ENCODE data around the gene MUC20.
"Not testable (repeated sequence)": the region's sequence is repeated elsewhere in the genome, so short reads cannot be mapped to it uniquely, and the experiment has no call there.

MUC20 gene

GRCh38 chr3:195717416-195717815 lies 3.4 kb upstream of the MUC20 start:
- Histone ChIP-seq H3K4me3 (ENCODE audit: low read depth, low read length) (no peak overlapping the region), H3K9ac (ENCODE audit: low read depth, low read length) (no peak overlapping the region), H3K4me1 (ENCODE audit: control insufficient read depth, insufficient read depth, low read length) (peaks cover 14% of the 10 kb centered on the region), H3K36me3 (ENCODE audit: control insufficient read depth, insufficient read depth, low read length) (no peaks in the 10 kb centered on the region), H3K9me3 (ENCODE audit: control insufficient read depth, insufficient read depth, low read length) (no peaks in the 10 kb centered on the region), H3K27me3 (ENCODE audit: control insufficient read depth, insufficient read depth, low read length) (no peaks in the 10 kb centered on the region)

- Histone ChIP-seq H3K27me3 (ENCODE audit: control insufficient read depth, insufficient read depth, low read length) (no peaks in the 10 kb centered on the region), H3K36me3 (ENCODE audit: control insufficient read depth, insufficient read depth, low read length) (no peaks in the 10 kb centered on the region), H3K9me3 (ENCODE audit: control insufficient read depth, insufficient read depth, low read length) (no peaks in the 10 kb centered on the region), H3K4me1 (ENCODE audit: control insufficient read depth, insufficient read depth, low read length) (peaks cover 14% of the 10 kb centered on the region), H3K4me3 (ENCODE audit: low read depth, low read length) (no peak overlapping the region), H3K9ac (ENCODE audit: low read depth, low read length) (no peak overlapping the region)
Observed at GRCh38 chr3:195717852-195718476, 2.8 kb upstream of the MUC20 start.

GRCh38 chr3:195718477-195718984 lies 2.2 kb upstream of the MUC20 start:
- H3K4me1 ChIP-seq (ENCODE audit: control insufficient read depth, insufficient read depth, low read length), result peaks cover 14% of the 10 kb centered on the region
- no peaks in the 10 kb centered on the region for H3K27me3 ChIP-seq (ENCODE audit: control insufficient read depth, insufficient read depth, low read length)
- no peak overlapping the region for H3K4me3 ChIP-seq (ENCODE audit: low read depth, low read length)
- H3K9ac ChIP-seq (ENCODE audit: low read depth, low read length), result no peak overlapping the region
- H3K36me3 ChIP-seq (ENCODE audit: control insufficient read depth, insufficient read depth, low read length), result no peaks in the 10 kb centered on the region
- no peaks in the 10 kb centered on the region for H3K9me3 ChIP-seq (ENCODE audit: control insufficient read depth, insufficient read depth, low read length)

- not testable (repeated sequence) for H3K9ac ChIP-seq (ENCODE audit: low read depth, low read length); H3K36me3 ChIP-seq (ENCODE audit: control insufficient read depth, insufficient read depth, low read length); H3K4me3 ChIP-seq (ENCODE audit: low read depth, low read length); H3K27me3 ChIP-seq (ENCODE audit: control insufficient read depth, insufficient read depth, low read length); H3K9me3 ChIP-seq (ENCODE audit: control insufficient read depth, insufficient read depth, low read length)
- H3K4me1 ChIP-seq (ENCODE audit: control insufficient read depth, insufficient read depth, low read length), result peaks cover 14% of the 10 kb centered on the region
Observed at GRCh38 chr3:195719514-195720254, 1.1 kb upstream of the MUC20 start.

DNA sequence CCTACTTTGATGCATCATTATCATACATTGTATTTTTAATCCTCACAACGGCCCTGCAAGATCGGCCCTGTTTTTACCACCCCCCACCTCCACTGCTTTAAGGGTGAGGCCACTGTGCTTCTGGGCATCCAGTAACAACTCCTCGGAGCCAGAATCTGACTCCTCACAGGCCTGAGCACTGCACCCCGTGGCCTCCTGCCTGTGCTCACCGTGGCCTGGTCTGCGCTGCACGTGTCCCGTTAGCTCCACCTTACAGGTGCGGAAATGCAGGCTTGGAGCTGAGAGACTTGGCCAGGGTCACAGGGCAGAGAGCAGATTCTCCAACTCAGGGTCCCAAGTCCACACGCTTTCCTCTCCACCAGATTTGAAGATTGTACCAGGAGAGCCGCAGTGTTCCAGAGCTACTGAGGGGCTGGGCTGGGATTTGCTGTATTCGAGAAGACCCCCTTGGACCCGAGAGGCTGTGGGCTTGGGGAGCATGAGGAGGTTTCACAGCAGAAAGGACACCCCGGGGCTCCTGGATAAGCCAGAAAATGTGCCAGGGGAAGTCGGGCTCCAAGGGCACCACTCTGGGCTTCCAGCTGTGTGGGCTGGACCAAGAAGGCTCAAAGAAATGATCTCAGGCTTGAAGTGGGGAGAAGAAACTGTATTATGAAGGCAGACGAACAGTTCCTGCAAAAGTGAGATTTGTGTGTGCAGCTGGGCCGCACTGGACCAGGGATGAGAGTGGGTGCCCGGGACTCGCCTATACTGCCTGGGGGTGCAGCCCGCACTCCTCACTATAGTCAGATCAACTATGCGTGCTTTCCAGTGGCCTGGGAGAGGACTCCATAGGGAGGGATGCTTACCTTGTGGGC lies 1.6 kb downstream of the MUC20 start:
- H3K4me3 ChIP-seq (ENCODE audit: low read depth, low read length); H3K9ac ChIP-seq (ENCODE audit: low read depth, low read length); H3K9me3 ChIP-seq (ENCODE audit: control insufficient read depth, insufficient read depth, low read length); H3K36me3 ChIP-seq (ENCODE audit: control insufficient read depth, insufficient read depth, low read length); H3K27me3 ChIP-seq (ENCODE audit: control insufficient read depth, insufficient read depth, low read length): not testable (repeated sequence)
- H3K4me1 ChIP-seq (ENCODE audit: control insufficient read depth, insufficient read depth, low read length), result peaks cover 14% of the 10 kb centered on the region

- peaks cover 13% of the 10 kb centered on the region for H3K4me1 ChIP-seq (ENCODE audit: control insufficient read depth, insufficient read depth, low read length)
- not testable (repeated sequence) for H3K4me3 ChIP-seq (ENCODE audit: low read depth, low read length); H3K36me3 ChIP-seq (ENCODE audit: control insufficient read depth, insufficient read depth, low read length); H3K9me3 ChIP-seq (ENCODE audit: control insufficient read depth, insufficient read depth, low read length); H3K27me3 ChIP-seq (ENCODE audit: control insufficient read depth, insufficient read depth, low read length); H3K9ac ChIP-seq (ENCODE audit: low read depth, low read length)
Observed at GRCh38 chr3:195722996-195723345, 2.2 kb downstream of the MUC20 start.

GRCh38 chr3:195724363-195724762 lies 3.6 kb downstream of the MUC20 start:
- H3K4me1 ChIP-seq (ENCODE audit: control insufficient read depth, insufficient read depth, low read length), result not testable (repeated sequence)

GRCh38 chr3:195725916-195726740 lies 5.3 kb downstream of the MUC20 start:
- not testable (repeated sequence) for H3K4me1 ChIP-seq (ENCODE audit: control insufficient read depth, insufficient read depth, low read length)

More at GRCh38 chr3:195724363-195724762, 3.6 kb downstream of the MUC20 start:
- H3K36me3 ChIP-seq (ENCODE audit: control insufficient read depth, insufficient read depth, low read length); H3K9ac ChIP-seq (ENCODE audit: low read depth, low read length); H3K9me3 ChIP-seq (ENCODE audit: control insufficient read depth, insufficient read depth, low read length); H3K27me3 ChIP-seq (ENCODE audit: control insufficient read depth, insufficient read depth, low read length); H3K4me3 ChIP-seq (ENCODE audit: low read depth, low read length): not testable (repeated sequence)

DNA sequence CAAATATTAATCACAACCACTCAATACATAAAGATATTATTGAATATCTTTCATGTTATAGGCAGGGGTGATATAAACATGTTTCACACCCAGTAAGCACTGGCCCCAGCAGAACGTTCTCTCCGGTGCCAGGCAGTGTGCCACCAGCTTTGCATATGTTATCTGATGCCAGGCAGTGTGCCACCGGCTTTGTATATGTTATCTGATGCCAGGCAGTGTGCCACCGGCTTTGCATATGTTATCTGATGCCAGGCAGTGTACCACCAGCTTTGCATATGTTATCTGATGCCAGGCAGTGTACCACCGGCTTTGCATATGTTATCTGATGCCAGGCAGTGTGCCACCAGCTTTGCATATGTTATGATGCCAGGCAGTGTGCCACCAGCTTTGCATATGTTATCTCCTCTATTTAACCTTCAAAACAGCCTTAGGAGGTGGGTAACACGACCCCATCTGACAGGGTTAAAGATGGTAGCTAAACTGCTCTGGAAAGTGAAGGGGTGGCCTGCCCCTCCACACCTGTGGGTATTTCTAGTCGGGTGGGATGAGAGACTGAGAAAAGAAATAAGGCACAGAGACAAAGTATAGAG lies 6.9 kb downstream of the MUC20 start:
- no peaks in the 10 kb centered on the region for H3K27me3 ChIP-seq (ENCODE audit: control insufficient read depth, insufficient read depth, low read length)
- no peaks in the 10 kb centered on the region for H3K9me3 ChIP-seq (ENCODE audit: control insufficient read depth, insufficient read depth, low read length)
- no peak overlapping the region for H3K9ac ChIP-seq (ENCODE audit: low read depth, low read length)
- H3K36me3 ChIP-seq (ENCODE audit: control insufficient read depth, insufficient read depth, low read length), result no peaks in the 10 kb centered on the region
- no peak overlapping the region for H3K4me3 ChIP-seq (ENCODE audit: low read depth, low read length)
- no peaks in the 10 kb centered on the region for H3K4me1 ChIP-seq (ENCODE audit: control insufficient read depth, insufficient read depth, low read length)

More at GRCh38 chr3:195725916-195726740, 5.3 kb downstream of the MUC20 start:
- H3K36me3 ChIP-seq (ENCODE audit: control insufficient read depth, insufficient read depth, low read length); H3K9ac ChIP-seq (ENCODE audit: low read depth, low read length); H3K4me3 ChIP-seq (ENCODE audit: low read depth, low read length); H3K27me3 ChIP-seq (ENCODE audit: control insufficient read depth, insufficient read depth, low read length); H3K9me3 ChIP-seq (ENCODE audit: control insufficient read depth, insufficient read depth, low read length): not testable (repeated sequence)

GRCh38 chr3:195728789-195729188 lies 8.0 kb downstream of the MUC20 start:
- not testable (repeated sequence) for H3K36me3 ChIP-seq (ENCODE audit: control insufficient read depth, insufficient read depth, low read length)

More at GRCh38 chr3:195728789-195729188, 8.0 kb downstream of the MUC20 start:
- not testable (repeated sequence) for H3K4me3 ChIP-seq (ENCODE audit: low read depth, low read length); H3K4me1 ChIP-seq (ENCODE audit: control insufficient read depth, insufficient read depth, low read length); H3K9ac ChIP-seq (ENCODE audit: low read depth, low read length); H3K27me3 ChIP-seq (ENCODE audit: control insufficient read depth, insufficient read depth, low read length); H3K9me3 ChIP-seq (ENCODE audit: control insufficient read depth, insufficient read depth, low read length)

Data from iPS-15b (cell line).